Neural crest cell (in vitro differentiated cells): ENCODE results near the gene LAMTOR2. TPM values are rescaled to one million over a fixed set of nuclear protein-coding genes. Genes with fewer than 3 reads are reported as not detected.

ENCODE experiments used
- DNase-seq: peaks from one replicate; pipeline ENCODE4 v3.0.0; 2021; ENCODE audit warnings: low read depth, mixed read lengths, low spot score
- H3K27ac Mint-ChIP-seq: one replicate; pipeline ENCODE4 v1.8.0; 2021; ENCODE audit warnings: mild to moderate bottlenecking, mixed read lengths; ENCODE audit not compliant: unreplicated experiment
- H3K27me3 Mint-ChIP-seq: 2 replicates; pipeline ENCODE4 v1.8.0; 2021; ENCODE audit warnings: low read depth, mild to moderate bottlenecking, mixed read lengths
- H3K36me3 Mint-ChIP-seq: 2 replicates; pipeline ENCODE4 v1.8.0; 2021; ENCODE audit warnings: low read depth, mild to moderate bottlenecking, mixed read lengths
- H3K4me1 Mint-ChIP-seq: 2 replicates; pipeline ENCODE4 v1.8.0; 2021; ENCODE audit warnings: mixed read lengths
- H3K4me3 Mint-ChIP-seq: one replicate; pipeline ENCODE4 v1.8.0; 2021; ENCODE audit warnings: mild to moderate bottlenecking, mixed read lengths
- H3K9me3 Mint-ChIP-seq: 2 replicates; pipeline ENCODE4 v1.8.0; 2021; ENCODE audit warnings: mixed read lengths
- total RNA-seq: library from RNA; stranded (reverse); gene quantifications from 2 replicates; pipeline ENCODE4 v1.2.1, GENCODE V29; 2021
- TF ChIP-seq, protein P1 (sequence below): fragments of 200-600 bp; sonication (generic); conservative IDR thresholded peaks from 2 replicates; pipeline ENCODE4 v1.5.0; 2021; ENCODE audit warnings: antibody characterized with exemption, mild to moderate bottlenecking

The LAMTOR2 gene
- total RNA-seq, 1 donor from 2014 or later, result 55.6 TPM

DNA sequence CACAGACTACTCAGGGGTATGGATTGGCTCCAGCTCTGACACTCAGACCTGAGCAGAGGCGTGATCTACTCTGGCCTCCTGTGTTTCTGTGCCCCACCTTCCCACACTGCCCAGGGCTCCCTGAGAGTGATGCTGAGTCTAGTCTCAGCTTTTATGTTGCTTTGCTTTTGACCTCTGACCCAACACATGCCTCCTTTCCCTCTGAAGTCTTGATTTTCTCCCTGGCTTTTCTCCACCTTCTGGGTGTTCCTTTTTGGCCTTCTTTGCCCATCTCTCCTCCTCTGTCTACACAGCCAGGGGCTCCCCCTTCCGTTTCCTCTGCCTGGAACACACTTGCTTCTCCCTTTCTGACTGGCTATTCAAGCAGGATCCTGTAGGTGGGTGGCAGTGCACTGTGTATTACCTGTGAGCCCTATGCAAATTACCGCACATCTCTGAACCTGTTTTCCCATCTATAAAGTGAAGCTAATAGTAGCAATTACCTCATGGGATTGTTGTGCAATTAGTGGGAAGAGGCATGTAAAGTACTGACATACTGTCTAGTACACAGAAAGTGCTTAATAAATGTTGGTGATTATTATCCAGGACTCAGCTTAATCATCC is 41.4 kb downstream of the LAMTOR2 start:
- DNase-seq, result no peak
- Mint-ChIP-seq H3K36me3 (peaks cover 10% of the 10 kb centered on the region), H3K27me3 (no peaks in the 10 kb centered on the region), H3K27ac (peak overlapping the region; percentile 23), H3K4me3 (no peak overlapping the region), H3K9me3 (no peaks in the 10 kb centered on the region), H3K4me1 (peaks cover 40% of the 10 kb centered on the region)
- TF ChIP-seq, protein P1, sequence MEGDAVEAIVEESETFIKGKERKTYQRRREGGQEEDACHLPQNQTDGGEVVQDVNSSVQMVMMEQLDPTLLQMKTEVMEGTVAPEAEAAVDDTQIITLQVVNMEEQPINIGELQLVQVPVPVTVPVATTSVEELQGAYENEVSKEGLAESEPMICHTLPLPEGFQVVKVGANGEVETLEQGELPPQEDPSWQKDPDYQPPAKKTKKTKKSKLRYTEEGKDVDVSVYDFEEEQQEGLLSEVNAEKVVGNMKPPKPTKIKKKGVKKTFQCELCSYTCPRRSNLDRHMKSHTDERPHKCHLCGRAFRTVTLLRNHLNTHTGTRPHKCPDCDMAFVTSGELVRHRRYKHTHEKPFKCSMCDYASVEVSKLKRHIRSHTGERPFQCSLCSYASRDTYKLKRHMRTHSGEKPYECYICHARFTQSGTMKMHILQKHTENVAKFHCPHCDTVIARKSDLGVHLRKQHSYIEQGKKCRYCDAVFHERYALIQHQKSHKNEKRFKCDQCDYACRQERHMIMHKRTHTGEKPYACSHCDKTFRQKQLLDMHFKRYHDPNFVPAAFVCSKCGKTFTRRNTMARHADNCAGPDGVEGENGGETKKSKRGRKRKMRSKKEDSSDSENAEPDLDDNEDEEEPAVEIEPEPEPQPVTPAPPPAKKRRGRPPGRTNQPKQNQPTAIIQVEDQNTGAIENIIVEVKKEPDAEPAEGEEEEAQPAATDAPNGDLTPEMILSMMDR, result no peak

DNA sequence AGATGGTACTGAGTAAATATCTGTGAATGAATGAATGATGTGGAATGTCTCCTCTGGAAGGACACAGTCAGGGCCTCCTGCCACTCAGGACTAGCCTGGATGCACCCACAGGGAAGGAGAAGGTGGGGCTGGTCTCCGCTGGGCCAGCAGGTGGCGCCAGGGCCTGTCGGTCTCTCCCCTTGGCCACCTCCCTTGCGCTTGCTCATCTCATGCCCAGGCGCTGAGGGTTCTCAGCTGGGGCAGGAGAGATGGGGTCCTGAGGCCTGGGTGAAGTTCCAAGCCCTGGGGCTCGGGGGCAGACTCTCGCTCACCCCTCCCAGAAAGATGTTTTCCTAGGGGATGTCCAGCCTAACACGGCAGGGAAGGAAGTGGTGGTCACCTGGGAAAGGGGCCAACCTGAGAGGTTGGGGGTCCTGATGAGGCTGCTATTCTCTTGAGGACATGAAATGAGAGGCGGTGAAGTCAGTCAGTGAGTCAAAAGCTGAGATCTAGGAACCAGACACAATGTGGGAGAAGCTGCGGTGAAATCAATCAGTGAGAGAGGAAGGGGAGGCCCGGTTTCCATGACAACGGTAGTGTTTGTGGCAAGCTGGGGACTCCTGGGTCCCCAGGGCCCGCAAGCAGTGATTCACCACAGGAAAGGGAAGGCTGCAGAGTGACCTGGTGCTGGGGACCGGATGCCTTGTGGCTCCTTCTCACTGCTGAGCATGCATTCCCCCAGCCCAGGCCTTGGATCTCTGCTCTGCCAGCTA is 42.2 kb downstream of the LAMTOR2 start:
- Mint-ChIP-seq H3K36me3 (peaks cover 12% of the 10 kb centered on the region), H3K4me3 (peak overlapping the region; percentile 44), H3K27me3 (no peaks in the 10 kb centered on the region)

DNA sequence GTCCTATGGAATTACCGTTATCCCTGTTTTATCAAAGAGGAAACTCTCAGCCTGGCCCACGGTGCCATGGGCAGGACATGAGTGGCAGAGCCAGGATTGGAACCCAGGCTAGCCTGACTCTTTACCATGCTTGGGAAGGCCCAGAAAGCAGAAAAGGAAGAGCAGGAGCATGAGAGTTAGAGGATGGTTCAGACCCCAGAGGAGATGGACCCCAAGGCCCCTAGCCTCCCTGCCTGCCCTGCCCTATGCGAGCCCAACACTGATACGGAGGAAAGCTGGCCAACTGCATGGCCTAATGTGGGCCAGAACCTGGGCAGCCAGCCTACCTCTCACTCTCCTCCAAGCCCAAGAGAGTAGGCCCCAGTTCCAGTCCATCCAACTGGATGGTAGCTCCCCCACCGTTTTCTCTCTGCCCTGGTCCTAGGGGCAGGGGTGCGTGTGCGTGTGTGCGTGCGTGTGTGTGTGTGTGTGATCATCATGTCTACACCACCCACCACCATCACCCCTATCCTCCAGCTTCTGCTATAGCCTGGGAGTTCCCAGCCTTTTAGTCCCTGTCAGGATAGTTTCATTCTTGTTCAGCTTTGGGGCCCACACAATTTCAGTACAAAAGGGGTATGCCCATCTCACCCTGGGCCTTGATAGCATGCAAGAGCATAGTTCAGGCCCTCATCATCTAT is 43.1 kb downstream of the LAMTOR2 start:
- TF ChIP-seq, protein P1, result no peak
- Mint-ChIP-seq H3K27ac (no peak overlapping the region), H3K9me3 (no peaks in the 10 kb centered on the region), H3K36me3 (peaks cover 12% of the 10 kb centered on the region), H3K4me1 (peaks cover 46% of the 10 kb centered on the region), H3K27me3 (no peaks in the 10 kb centered on the region), H3K4me3 (no peak overlapping the region)
- no peak for DNase-seq

More for the DNA sequence above, 42.2 kb downstream of the LAMTOR2 start:
- Mint-ChIP-seq H3K27ac (peak overlapping the region; percentile 88), H3K4me1 (peaks cover 45% of the 10 kb centered on the region), H3K9me3 (no peaks in the 10 kb centered on the region)
- TF ChIP-seq, protein P1, result peak; percentile 94
- peak; percentile 85 for DNase-seq

DNA sequence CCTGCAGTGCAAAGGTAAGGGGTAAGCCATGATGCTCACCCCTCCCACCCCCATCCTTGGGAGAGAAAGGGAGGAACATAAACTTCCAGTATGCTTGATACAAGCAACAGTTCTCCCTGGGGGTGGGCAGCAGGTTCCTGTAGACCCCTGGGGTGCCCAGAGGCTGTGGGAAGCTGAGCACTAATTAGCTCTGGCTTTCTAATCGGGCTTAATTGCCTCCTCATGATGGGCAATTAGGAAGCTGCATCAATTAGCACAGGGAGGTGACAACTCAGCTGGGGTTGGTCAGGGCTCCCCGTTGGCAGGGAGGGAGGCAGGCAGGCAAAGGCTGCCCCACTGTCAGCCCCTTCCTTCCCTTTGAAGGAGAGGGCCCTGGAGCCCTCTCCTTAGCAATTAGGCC is 44.2 kb downstream of the LAMTOR2 start:
- Mint-ChIP-seq H3K9me3 (no peaks in the 10 kb centered on the region), H3K36me3 (peaks cover 11% of the 10 kb centered on the region), H3K27ac (no peak overlapping the region), H3K27me3 (no peaks in the 10 kb centered on the region), H3K4me1 (peaks cover 57% of the 10 kb centered on the region), H3K4me3 (no peak overlapping the region)
- TF ChIP-seq, protein P1, result no peak
- no peak for DNase-seq

DNA sequence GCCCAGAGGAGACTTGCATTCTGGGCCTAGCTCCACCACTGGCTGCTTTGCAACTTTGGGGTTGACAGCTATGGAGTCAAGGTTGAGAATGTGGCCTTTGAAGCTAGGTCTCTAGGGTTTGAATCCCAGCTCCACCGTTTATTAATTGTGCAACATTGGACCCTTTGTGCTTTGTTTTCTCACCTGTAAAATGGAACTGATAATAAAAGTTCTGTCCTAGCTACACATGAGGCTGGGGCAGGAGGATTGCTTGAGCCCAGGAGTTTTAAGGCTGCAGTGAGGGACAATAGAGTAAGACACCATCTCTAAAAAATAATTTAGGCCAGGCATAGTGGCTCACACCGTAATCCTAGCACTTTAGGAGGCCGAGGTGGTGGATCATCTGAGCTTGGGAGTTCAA is 44.7 kb downstream of the LAMTOR2 start:
- Mint-ChIP-seq H3K4me3 (no peak overlapping the region), H3K9me3 (no peaks in the 10 kb centered on the region), H3K4me1 (peaks cover 62% of the 10 kb centered on the region), H3K27me3 (no peaks in the 10 kb centered on the region), H3K27ac (no peak overlapping the region), H3K36me3 (peaks cover 9% of the 10 kb centered on the region)
- DNase-seq, result no peak
- TF ChIP-seq, protein P1, result no peak
